PC-9 (cell line): ENCODE results near the gene CARD11.

Experiments
- EZH2 ChIP-seq: fragments of 200-600 bp; sonication (generic); IDR thresholded peaks from 2 replicates; pipeline ENCODE4 v1.8.0; 2017; ENCODE audit warnings: antibody characterized with exemption, low read depth
- TF ChIP-seq, protein P1 (sequence below): fragments of 200-600 bp; sonication (generic); conservative IDR thresholded peaks from 2 replicates; pipeline ENCODE4 v1.6.1; 2017; ENCODE audit warnings: mixed run types, antibody characterized with exemption, mild to moderate bottlenecking, moderate library complexity

- TF ChIP-seq, protein P1, sequence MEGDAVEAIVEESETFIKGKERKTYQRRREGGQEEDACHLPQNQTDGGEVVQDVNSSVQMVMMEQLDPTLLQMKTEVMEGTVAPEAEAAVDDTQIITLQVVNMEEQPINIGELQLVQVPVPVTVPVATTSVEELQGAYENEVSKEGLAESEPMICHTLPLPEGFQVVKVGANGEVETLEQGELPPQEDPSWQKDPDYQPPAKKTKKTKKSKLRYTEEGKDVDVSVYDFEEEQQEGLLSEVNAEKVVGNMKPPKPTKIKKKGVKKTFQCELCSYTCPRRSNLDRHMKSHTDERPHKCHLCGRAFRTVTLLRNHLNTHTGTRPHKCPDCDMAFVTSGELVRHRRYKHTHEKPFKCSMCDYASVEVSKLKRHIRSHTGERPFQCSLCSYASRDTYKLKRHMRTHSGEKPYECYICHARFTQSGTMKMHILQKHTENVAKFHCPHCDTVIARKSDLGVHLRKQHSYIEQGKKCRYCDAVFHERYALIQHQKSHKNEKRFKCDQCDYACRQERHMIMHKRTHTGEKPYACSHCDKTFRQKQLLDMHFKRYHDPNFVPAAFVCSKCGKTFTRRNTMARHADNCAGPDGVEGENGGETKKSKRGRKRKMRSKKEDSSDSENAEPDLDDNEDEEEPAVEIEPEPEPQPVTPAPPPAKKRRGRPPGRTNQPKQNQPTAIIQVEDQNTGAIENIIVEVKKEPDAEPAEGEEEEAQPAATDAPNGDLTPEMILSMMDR, result no peak
- no peak for TF ChIP-seq EZH2
Observed at GRCh38 chr7:2965745-2966270, 77.9 kb downstream of the CARD11 start.
